Heart left ventricle (tissue), 13 donors: ENCODE measurements around the gene ANXA8L1.
"Not testable (repeated sequence)": the region's sequence is repeated elsewhere in the genome, so short reads cannot be mapped to it uniquely, and the experiment has no call there.

Source experiments
- CTCF ChIP-seq, 12 donors: fragments of 200-600 bp; sonication (generic) in 4 of 12; IDR thresholded peaks; one replicate each; pipeline versions ENCODE4 v1.5.0 to v1.8.0; 2018 to 2022; ENCODE audit warnings: antibody characterized with exemption in 12 of 12, mild to moderate bottlenecking in 5 of 12
- POLR2A ChIP-seq, 2 donors: fragments of 450-650 bp; IDR thresholded peaks; one replicate each; pipeline ENCODE4 v1.6.1; 2017; ENCODE audit warnings: antibody characterized with exemption in 2 of 2, mild to moderate bottlenecking in 2 of 2, moderate library complexity in 2 of 2
- donor health status: ischemic (EF 13 %, LVEDD 7.1; RV severe dilation, severe dysfunction).
- donor health status: DM: no; HTN: yes; CAD: no.
- donor health status: DM: no; HTN: no; CAD: no.
- donor health status: ischemic (EF 25% LVEDD 6.9; RV normal size, moderate dysfunction).
- donor health status: ischemic (EF 25% LVEDD 5.7; RV mildly dilated, moderate dysfunction).
- donor health status: ischemic (EF 35%, LVEDD 5.7; RV mildly dilated, moderate dysfunction).
- donor health status: nonischemic (EF 11% LVEDD 7.7; RV severe dilation, severe dysfunction).
- donor health status: DM: yes; HTN: yes; CAD: no.
- donor health status: PGD.
- donor health status: ischemic (EF 29% LVEDD 5.4; RV normal size, mild dysfunction).
- donor health status: nonischemic (EF 23%, LVEDD 6.1; RV moderate dilation, normal function).

GRCh38 chr10:46398212-46398886 is 22.8 kb downstream of the ANXA8L1 start:
- TF ChIP-seq POLR2A (IDR thresholded peaks at IDR 0.05): not testable (repeated sequence)
- TF ChIP-seq CTCF (IDR thresholded peaks at IDR 0.05): peak in 4 of 12 donors; percentile 7 to 25 (median 20)
